HepG2 (cell line): Measurements from ENCODE around the gene GPS2. TPM values are rescaled to one million over a fixed set of nuclear protein-coding genes. Genes with fewer than 3 reads are reported as not detected.

ENCODE experiments used
- BCL6 ChIP-seq: IDR thresholded peaks from 2 replicates; pipeline ENCODE4 v1.6.1; 2016; ENCODE audit warnings: missing genetic modification reagents, missing compliant biosample characterization
- NCOA5 ChIP-seq: sonication (generic); formaldehyde crosslinking; IDR thresholded peaks from 2 replicates; pipeline ENCODE4 v1.4.0; 2020; ENCODE audit warnings: missing genetic modification reagents
- SOX13 ChIP-seq, 3 experiments: fragments of 450-650 bp in 1 of 3; sonication (generic) in 1 of 3; formaldehyde crosslinking in 1 of 3; IDR thresholded peaks in 2 of 3; conservative IDR thresholded peaks in 1 of 3; 2 replicates each; pipeline versions ENCODE4 v1.5.0 to v1.6.1; 2016 to 2020; ENCODE audit warnings: antibody characterized with exemption in 1 of 3, mild to moderate bottlenecking in 1 of 3, missing compliant biosample characterization in 1 of 3, missing genetic modification reagents in 1 of 3, moderate library complexity in 1 of 3
- YY1 ChIP-seq: IDR thresholded peaks from 2 replicates; pipeline ENCODE4 v1.6.1; 2011; ENCODE audit warnings: low read length, low read depth, moderate library complexity, mild to moderate bottlenecking; ENCODE audit not compliant: insufficient read depth, insufficient replicate concordance
- ZIK1 ChIP-seq: sonication (generic); formaldehyde crosslinking; IDR thresholded peaks from 2 replicates; pipeline ENCODE4 v1.5.0; 2020; ENCODE audit warnings: mild to moderate bottlenecking, low read depth, missing genetic modification reagents, borderline replicate concordance
- ZNF234 ChIP-seq: sonication (generic); formaldehyde crosslinking; conservative IDR thresholded peaks from 2 replicates; pipeline ENCODE4 v1.5.1; 2020; ENCODE audit warnings: mild to moderate bottlenecking, missing genetic modification reagents
- ZNF343 ChIP-seq: sonication (generic); formaldehyde crosslinking; IDR thresholded peaks from 2 replicates; pipeline ENCODE4 v1.4.0; 2020; ENCODE audit warnings: mild to moderate bottlenecking, missing genetic modification reagents
- ZNF605 ChIP-seq: sonication (generic); formaldehyde crosslinking; IDR thresholded peaks from 2 replicates; pipeline ENCODE4 v1.8.0; 2022; ENCODE audit warnings: mild to moderate bottlenecking, missing genetic modification reagents
- ZNF629 ChIP-seq: sonication (generic); formaldehyde crosslinking; conservative IDR thresholded peaks from 2 replicates; pipeline ENCODE4 v1.5.0; 2020; ENCODE audit warnings: missing genetic modification reagents
- ZNF761 ChIP-seq: sonication (generic); formaldehyde crosslinking; conservative IDR thresholded peaks from 2 replicates; pipeline ENCODE4 v1.4.0; 2020; ENCODE audit warnings: mild to moderate bottlenecking, missing genetic modification reagents
- ZNF780A ChIP-seq: sonication (generic); formaldehyde crosslinking; IDR thresholded peaks from 2 replicates; pipeline ENCODE4 v1.8.0; 2022; ENCODE audit warnings: mild to moderate bottlenecking, missing genetic modification reagents, moderate library complexity
- polyA plus RNA-seq, 8 experiments: library from polyadenylated mRNA; depleted of rRNA in 3 of 8; stranded (reverse) in 7 of 8; unstranded in 1 of 8; fragments of >200 nt; fragmentation: Illumina TruSeq in 4 of 8; extraction: Trizol in 4 of 8; gene quantifications; 2 replicates each; pipeline versions ENCODE4 v1.2.1 to v1.2.3, GENCODE V29; 2011 to 2016; ENCODE audit warnings: low read depth in 4 of 8, missing spikeins in 1 of 8, mixed read lengths in 1 of 8; ENCODE audit not compliant: insufficient read depth in 1 of 8
- total RNA-seq, 5 experiments: library from RNA; depleted of rRNA; stranded (reverse); fragments of >200 nt; fragmentation: Illumina TruSeq; extraction: Trizol; gene quantifications; 2 replicates each; pipeline ENCODE4 v1.2.3, GENCODE V29; 2016; ENCODE audit warnings: low read depth in 1 of 5
- TF ChIP-seq, protein P1 (sequence below): sonication (generic); formaldehyde crosslinking; IDR thresholded peaks from one replicate; pipeline ENCODE4 v1.5.1; 2020; ENCODE audit warnings: mild to moderate bottlenecking, missing genetic modification reagents; ENCODE audit errors: not compliant biosample characterization
- TF ChIP-seq, protein P2 (sequence below): sonication (generic); formaldehyde crosslinking; IDR thresholded peaks from 2 replicates; pipeline ENCODE4 v1.4.0; 2020; ENCODE audit warnings: missing genetic modification reagents

Gene GPS2
- total and polyA plus RNA-seq, 2 of the 13 experiments (the other 11 are each of a cell fraction or from before 2014, with no cell fraction given), result 58.0 to 59.4 TPM

DNA sequence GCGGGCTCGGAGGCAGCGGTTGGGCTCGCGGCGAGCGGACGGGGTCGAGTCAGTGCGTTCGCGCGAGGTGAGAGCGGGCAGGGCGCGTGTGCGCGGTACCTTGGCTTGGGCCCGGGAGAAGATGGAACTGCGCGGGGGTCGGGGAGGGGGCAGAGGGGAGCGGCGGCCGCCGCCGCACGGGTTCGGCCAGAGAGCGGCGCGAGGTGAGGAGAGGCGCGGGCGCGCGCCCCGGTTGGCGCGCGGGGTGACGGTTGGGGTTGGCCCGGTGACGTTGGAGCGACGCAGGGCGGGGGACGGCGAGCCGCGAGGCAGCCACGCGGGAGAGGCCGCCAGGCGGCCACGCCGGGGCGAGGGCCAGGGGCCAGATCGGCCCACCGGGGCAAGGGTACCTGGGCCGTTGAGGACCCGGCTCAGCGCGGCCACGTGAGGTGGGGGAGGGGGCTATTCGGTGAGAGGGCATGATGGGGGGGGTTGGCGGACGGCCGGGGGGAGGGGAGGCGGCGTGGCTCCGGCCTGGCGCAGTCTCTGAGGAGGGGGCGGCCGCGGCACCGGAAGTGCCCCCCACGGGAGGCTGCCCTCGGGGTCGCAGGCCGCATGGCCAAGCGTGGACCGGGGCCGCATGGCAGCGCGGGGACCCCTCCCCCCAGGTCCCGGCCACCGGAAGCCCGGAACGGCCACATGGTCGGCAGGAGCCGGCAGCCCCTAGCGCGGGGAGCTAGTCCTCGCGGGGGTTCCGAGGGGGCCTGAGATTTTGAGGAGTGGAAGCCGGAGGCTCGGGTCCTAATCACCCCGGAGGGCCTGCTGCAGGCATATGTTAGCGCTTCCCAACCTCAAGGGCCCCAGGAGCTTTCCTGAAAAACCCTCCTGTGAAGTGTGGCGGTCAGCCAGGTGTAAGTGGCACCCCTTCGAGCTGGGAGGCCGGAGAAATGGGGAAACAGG is 7.2 kb downstream of the GPS2 start (continued):
- TF ChIP-seq ZNF629 (CRISPR knock-in tag) (no peak), ZNF780A (CRISPR knock-in tag) (no peak), ZNF761 (peak; percentile 30; the same call in 1 of the 2 replicates), BCL6 (CRISPR knock-in tag) (no peak), NCOA5 (CRISPR knock-in tag) (no peak), SOX13 (IDR thresholded peaks at IDR 0.05) (no peak), SOX13 (CRISPR knock-in tag; conservative IDR thresholded peaks at IDR 0.05 in 1 of 2, IDR thresholded peaks at IDR 0.05 in 1 of 2) (0 out of 4 replicates have a peak, but pooled peaks of 1 of the 2 experiments have one; percentile 8), ZNF343 (0 out of 2 replicates have a peak, but pooled peaks have one; percentile 40), ZNF234 (CRISPR knock-in tag) (no peak), ZIK1 (CRISPR knock-in tag) (no peak), YY1 (peak; percentile 48), ZNF605 (CRISPR knock-in tag) (no peak)
- TF ChIP-seq, protein P1, sequence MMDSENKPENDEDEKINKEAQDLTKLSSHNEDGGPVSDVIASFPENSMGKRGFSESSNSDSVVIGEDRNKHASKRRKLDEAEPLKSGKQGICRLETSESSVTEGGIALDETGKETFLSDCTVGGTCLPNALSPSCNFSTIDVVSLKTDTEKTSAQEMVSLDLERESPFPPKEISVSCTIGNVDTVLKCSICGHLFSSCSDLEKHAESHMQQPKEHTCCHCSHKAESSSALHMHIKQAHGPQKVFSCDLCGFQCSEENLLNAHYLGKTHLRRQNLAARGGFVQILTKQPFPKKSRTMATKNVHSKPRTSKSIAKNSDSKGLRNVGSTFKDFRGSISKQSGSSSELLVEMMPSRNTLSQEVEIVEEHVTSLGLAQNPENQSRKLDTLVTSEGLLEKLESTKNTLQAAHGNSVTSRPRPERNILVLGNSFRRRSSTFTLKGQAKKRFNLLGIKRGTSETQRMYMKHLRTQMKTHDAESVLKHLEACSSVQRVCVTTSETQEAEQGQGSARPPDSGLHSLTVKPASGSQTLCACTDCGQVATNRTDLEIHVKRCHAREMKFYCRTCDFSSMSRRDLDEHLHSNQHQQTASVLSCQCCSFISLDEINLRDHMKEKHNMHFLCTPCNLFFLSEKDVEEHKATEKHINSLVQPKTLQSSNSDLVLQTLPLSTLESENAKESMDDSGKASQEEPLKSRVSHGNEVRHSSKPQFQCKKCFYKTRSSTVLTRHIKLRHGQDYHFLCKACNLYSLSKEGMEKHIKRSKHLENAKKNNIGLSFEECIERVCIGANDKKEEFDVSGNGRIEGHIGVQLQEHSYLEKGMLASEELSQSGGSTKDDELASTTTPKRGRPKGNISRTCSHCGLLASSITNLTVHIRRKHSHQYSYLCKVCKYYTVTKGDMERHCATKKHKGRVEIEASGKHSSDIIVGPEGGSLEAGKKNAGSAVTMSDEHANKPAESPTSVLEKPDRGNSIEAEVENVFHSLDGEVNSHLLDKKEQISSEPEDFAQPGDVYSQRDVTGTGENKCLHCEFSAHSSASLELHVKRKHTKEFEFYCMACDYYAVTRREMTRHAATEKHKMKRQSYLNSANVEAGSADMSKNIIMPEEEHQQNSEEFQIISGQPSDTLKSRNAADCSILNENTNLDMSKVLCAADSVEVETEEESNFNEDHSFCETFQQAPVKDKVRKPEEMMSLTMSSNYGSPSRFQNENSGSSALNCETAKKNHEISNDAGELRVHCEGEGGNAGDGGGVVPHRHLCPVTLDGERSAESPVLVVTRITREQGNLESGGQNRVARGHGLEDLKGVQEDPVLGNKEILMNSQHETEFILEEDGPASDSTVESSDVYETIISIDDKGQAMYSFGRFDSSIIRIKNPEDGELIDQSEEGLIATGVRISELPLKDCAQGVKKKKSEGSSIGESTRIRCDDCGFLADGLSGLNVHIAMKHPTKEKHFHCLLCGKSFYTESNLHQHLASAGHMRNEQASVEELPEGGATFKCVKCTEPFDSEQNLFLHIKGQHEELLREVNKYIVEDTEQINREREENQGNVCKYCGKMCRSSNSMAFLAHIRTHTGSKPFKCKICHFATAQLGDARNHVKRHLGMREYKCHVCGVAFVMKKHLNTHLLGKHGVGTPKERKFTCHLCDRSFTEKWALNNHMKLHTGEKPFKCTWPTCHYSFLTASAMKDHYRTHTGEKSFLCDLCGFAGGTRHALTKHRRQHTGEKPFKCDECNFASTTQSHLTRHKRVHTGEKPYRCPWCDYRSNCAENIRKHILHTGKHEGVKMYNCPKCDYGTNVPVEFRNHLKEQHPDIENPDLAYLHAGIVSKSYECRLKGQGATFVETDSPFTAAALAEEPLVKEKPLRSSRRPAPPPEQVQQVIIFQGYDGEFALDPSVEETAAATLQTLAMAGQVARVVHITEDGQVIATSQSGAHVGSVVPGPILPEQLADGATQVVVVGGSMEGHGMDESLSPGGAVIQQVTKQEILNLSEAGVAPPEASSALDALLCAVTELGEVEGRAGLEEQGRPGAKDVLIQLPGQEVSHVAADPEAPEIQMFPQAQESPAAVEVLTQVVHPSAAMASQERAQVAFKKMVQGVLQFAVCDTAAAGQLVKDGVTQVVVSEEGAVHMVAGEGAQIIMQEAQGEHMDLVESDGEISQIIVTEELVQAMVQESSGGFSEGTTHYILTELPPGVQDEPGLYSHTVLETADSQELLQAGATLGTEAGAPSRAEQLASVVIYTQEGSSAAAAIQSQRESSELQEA, result no peak
- TF ChIP-seq, protein P2, sequence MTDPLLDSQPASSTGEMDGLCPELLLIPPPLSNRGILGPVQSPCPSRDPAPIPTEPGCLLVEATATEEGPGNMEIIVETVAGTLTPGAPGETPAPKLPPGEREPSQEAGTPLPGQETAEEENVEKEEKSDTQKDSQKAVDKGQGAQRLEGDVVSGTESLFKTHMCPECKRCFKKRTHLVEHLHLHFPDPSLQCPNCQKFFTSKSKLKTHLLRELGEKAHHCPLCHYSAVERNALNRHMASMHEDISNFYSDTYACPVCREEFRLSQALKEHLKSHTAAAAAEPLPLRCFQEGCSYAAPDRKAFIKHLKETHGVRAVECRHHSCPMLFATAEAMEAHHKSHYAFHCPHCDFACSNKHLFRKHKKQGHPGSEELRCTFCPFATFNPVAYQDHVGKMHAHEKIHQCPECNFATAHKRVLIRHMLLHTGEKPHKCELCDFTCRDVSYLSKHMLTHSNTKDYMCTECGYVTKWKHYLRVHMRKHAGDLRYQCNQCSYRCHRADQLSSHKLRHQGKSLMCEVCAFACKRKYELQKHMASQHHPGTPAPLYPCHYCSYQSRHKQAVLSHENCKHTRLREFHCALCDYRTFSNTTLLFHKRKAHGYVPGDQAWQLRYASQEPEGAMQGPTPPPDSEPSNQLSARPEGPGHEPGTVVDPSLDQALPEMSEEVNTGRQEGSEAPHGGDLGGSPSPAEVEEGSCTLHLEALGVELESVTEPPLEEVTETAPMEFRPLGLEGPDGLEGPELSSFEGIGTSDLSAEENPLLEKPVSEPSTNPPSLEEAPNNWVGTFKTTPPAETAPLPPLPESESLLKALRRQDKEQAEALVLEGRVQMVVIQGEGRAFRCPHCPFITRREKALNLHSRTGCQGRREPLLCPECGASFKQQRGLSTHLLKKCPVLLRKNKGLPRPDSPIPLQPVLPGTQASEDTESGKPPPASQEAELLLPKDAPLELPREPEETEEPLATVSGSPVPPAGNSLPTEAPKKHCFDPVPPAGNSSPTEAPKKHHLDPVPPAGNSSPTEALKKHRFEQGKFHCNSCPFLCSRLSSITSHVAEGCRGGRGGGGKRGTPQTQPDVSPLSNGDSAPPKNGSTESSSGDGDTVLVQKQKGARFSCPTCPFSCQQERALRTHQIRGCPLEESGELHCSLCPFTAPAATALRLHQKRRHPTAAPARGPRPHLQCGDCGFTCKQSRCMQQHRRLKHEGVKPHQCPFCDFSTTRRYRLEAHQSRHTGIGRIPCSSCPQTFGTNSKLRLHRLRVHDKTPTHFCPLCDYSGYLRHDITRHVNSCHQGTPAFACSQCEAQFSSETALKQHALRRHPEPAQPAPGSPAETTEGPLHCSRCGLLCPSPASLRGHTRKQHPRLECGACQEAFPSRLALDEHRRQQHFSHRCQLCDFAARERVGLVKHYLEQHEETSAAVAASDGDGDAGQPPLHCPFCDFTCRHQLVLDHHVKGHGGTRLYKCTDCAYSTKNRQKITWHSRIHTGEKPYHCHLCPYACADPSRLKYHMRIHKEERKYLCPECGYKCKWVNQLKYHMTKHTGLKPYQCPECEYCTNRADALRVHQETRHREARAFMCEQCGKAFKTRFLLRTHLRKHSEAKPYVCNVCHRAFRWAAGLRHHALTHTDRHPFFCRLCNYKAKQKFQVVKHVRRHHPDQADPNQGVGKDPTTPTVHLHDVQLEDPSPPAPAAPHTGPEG (CRISPR knock-in tag), result no peak
